HG03460 (cell line): ENCODE results near the gene RBM33.

ENCODE experiments used
- ATAC-seq: cut with Tn5 transposase; IDR thresholded peaks from one replicate; pipeline ENCODE4 v1.9.1; 2021; ENCODE audit not compliant: unreplicated experiment

RBM33 gene

GRCh38 chr7:155765458-155765857 is 121.0 kb downstream of the RBM33 start:
- no peak for ATAC-seq

GRCh38 chr7:155766386-155766785 is 121.9 kb downstream of the RBM33 start:
- ATAC-seq, result no peak

GRCh38 chr7:155766966-155767916 is 122.8 kb downstream of the RBM33 start:
- ATAC-seq, result no peak

- ATAC-seq, result no peak
Observed at GRCh38 chr7:155769701-155770100, 125.2 kb downstream of the RBM33 start.

- ATAC-seq, result no peak
Observed at GRCh38 chr7:155770241-155770640, 125.8 kb downstream of the RBM33 start.

DNA sequence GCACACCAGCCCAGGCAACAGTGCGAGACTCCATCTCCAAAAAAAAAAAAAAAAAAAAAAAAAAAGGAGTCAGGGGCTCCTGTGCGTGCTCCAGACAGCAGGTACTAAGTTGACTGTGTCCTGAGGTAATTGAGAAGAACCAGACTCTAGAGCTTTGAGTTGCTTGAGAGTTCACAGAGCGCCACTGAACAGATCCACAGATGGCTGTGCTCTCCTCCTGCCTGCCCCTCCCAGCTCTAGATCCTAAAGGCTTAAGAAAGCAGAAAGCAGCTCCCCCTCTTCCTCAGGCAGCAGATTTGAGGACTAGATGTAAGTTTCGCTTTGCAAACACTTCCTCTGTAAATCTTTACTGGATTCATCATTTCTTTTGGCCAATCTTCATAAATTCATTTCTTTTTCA is 129.1 kb downstream of the RBM33 start:
- ATAC-seq, result no peak

GRCh38 chr7:155774947-155775346 is 130.5 kb downstream of the RBM33 start:
- ATAC-seq, result no peak

DNA sequence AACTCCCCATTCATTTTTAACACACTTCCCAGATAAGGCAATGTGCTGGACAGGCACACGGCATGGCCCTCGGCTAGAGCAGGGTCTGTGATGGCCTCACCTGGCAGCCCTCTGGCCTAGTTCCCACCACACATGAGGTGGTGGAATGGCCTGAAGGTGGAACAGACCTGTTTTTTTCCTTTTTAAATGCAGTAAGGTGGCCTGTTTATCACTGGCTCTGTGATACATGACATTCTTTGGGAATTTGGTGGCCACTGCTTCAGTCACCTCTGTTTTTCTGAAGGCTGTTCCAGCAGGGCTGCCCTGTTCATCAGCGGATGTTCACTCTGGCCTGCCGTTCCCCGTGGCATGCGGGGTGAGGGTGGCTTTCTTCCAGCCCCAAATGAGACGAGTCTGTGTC is 131.2 kb downstream of the RBM33 start:
- no peak for ATAC-seq

- no peak for ATAC-seq
Observed at GRCh38 chr7:155776606-155777005, 132.1 kb downstream of the RBM33 start.

DNA sequence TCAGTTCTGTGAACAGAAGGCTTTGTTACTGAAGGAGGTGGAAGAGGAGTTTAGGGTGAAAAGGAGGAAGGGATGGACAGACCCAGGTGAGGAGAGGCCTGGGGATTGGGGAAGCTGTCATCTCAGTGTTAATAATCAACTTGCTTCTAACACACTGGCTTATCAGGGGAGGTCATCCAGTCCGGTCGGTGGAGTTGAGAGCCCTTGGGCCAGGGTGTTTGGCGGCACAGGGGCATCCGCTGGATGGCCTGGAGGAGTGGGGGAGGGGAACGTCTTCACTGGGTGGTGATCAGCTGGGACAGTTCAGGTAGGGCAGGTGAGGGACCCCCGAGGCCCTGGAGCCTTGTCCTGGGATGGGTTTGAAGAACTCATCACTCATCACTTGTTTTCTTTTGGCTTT is 133.9 kb downstream of the RBM33 start:
- ATAC-seq, result no peak

- no peak for ATAC-seq
Observed at GRCh38 chr7:155780884-155781283, 136.4 kb downstream of the RBM33 start.

- ATAC-seq, result no peak
Observed at GRCh38 chr7:155781433-155781832, 137.0 kb downstream of the RBM33 start.

DNA sequence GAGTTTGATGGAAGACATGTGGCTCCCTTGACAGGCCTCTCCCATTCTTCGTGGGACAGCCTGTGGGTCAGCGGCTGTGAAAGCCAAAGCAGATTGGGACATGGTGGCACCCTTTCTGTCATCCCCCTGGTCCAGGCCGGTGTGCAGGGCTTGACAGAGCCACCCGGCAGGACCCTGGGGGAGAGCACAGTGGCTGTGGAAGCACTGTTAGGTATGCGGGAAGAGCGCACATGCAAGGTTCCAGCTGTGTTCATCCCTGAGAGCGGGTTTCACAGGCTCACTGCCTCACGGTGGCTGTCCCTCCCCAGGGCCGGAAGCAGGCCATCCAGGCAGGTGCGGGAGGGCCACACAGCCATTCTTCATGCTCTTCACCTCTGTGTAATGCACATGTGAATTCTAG is 138.0 kb downstream of the RBM33 start:
- ATAC-seq, result no peak

GRCh38 chr7:155785536-155785935 is 141.1 kb downstream of the RBM33 start:
- ATAC-seq, result no peak

DNA sequence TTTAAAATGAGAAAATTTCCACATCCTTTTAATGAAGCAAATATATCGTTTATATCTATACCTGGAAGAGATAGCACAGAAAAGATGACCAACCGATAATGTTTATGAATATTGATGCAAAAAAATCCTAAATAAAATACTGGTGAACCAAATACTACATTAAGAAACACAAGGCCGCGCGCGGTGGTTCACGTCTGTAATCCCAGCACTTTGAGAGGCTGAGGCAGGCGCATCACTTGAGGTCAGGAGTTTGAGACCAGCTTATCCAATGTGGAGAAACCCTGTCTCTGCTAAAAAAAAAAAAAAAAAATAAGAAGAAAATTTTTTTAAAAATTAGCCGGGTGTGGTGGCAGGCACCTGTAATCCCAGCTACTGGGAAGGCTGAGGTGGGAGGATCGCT is 142.0 kb downstream of the RBM33 start:
- ATAC-seq, result no peak

DNA sequence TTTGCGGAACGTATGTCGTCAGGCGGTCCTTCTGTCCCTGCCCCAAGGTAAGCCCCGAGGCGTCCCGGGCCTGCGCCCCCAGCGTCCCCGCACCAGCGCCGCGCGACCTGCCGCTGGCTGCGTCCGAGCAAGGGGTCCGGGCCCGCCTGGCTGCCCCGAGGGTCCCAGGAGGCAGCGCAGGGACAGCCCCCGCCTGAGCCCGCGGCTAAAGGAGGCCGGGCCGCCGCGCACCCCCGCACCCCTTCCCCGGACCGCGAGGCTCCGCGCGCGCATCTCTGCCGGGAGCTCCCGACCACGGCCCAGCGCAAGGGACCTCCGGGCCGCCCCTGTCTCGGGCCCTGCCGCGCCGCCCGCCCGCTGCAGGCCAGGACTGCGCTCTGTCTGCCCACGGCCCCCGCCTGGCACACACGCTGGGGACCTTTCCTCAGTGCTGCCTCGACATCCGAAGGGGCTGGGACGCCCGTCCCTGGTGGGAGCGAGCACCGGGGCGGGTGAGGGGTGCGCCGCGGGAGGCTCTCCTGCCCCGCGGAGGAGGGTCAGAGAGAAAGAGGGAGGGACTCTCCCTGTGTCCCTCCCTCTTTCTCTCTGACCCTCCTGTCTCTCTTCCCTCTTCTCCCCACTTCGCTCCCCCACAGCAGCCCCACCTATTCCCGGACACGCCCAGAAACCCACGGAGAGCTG is 142.8 kb downstream of the RBM33 start:
- ATAC-seq, result no peak

DNA sequence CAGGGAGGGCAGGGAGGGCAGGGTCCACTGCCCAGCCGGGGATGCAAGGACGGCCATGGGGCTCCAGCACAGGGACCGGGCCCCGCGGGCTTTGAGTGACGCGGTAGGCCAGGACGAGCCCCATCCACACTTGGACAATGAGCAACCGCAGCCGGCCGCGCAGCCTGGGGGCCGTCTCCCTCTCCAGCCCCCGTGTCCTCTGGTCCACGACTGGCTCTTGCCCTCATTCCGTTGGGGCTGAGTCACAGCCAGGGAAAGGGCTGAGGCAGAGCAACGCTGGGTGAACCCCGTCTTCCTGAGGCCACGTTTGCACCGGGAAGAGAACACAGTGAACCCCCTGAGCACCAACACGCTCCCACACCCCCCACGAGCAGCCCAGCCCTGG is 144.1 kb downstream of the RBM33 start:
- ATAC-seq, result no peak

- ATAC-seq, result no peak
Observed at GRCh38 chr7:155789001-155789725, 144.7 kb downstream of the RBM33 start.

GRCh38 chr7:155790666-155791065 is 146.2 kb downstream of the RBM33 start:
- ATAC-seq, result no peak

DNA sequence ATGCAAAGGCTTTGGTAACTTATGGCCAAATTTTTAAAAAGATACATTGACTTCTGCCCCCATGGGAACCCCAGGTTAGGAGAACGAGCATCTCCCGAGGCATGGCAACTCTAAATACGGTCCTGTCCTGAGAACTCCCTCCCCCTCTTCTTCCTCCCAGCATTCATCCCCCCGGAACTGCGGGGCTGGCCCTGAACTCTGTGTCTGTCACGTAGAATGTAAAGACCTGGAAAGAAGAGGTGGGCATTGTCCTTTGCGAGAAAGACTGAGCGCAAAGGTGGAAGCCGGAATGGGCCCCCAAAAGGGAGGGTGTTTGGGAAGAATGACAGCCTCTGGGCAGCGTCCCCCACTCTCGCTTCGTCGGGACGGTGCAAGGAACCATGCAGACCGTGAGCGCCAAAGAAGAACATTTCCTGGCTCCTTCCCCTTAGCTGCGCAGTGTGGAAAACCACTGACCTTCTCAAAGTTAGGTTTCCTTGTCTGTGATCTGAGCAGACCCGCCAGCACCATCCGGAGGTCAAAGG is 146.8 kb downstream of the RBM33 start:
- no peak for ATAC-seq

- ATAC-seq, result no peak
Observed at GRCh38 chr7:155791836-155792235, 147.4 kb downstream of the RBM33 start.
